Measurements from ENCODE around the gene HRH4.

The HRH4 gene

GRCh38 chr18:24506175-24506574 is 45.7 kb downstream of the HRH4 start:
- DNase-seq (ENCODE audit: low spot score) = no peak

DNA sequence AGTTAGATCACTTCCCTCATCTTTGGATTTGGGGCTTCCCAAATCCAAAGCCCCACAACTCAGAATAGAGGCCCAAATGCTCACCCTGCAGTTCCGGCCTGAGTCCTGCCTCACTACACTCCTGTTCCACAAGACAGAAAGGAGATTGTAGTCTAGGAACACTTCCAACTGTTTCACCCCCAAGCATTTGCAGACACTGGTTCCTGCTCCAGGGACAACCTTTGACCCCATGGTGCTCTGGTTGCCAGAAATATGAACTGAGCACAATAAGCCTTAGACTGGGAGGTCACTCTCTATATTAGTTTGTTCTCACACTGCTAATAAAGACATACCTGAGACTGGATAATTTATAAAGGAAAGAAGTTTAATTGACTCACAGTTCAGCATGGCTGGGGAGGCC is 49.0 kb downstream of the HRH4 start:
- DNase-seq (ENCODE audit: low spot score) = no peak

- DNase-seq (ENCODE audit: low spot score) = peak; percentile 28
These were observed 54.0 kb downstream of the HRH4 start for GRCh38 chr18:24514439-24514838.

- no peak for DNase-seq (ENCODE audit: low spot score)
These were observed 55.3 kb downstream of the HRH4 start for GRCh38 chr18:24515721-24516120.

DNA sequence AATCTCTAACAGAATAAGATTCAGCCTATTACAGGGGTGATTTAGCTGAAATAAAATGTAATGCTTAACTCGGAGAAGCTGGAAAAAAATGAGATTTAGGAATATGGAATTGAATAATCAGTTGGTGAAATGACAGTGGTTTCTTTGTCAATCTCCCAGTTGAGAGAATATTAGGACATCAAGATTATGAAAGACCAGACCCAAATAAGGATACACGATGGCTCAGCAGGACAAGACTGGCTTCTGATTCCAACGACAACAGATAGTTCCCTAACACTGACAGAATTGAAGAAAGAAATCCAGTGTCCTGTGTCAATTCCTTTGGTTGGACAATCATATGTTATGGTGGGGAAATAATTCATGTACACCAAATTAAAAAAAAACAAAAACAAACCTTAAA is 55.8 kb downstream of the HRH4 start:
- DNase-seq (ENCODE audit: low spot score) = no peak

DNA sequence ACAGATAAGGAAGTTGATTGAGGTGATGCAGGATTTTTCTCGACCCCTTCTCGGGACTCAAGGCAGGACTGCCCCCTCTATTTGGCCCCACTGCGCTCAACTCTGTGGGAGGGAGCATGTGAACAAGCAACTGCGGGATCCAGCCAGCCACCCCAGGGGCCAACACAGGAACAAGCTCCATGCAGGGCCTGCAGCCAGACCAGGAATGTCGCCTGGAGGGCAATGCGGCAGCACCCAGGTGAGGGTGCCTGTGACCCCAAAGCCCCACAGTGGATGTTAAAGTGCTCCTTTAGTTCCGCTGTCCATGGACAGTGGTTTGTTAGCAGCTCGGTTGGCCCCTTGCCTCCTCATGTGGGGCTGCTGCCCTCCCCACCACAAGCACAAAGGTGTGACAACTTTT is 57.1 kb downstream of the HRH4 start:
- no peak for DNase-seq (ENCODE audit: low spot score)

DNA sequence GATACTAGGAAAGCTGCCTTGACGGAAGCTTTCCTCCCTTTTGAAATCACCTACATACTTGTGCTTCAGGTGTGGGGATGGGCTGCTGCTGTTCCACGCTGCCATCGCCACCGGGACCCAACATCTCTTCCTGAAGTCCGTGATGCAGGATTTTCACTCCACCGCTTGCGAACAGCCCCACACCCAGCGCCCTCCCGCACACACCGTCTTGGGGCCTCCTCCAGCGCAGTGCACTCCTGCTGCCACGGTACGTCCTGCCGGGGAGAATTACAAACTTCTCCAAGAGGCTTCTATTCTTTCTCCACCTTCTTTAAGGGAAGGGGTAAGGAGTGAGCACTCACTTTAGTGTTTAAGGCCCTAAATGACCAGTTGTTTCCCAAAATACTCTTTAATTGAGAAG is 58.2 kb downstream of the HRH4 start:
- no peak for DNase-seq (ENCODE audit: low spot score)

Measured in CD4-positive, alpha-beta T cell treated with Interleukin-15 for 4 hours (primary cell).